ENCODE results near the gene SMIM5. TPM values are rescaled to one million over a fixed set of nuclear protein-coding genes. Genes with fewer than 3 reads are reported as not detected.
A peak's percentile ranks its signal among the peaks of the same experiment; 100 is the strongest.

Gene SMIM5
- total RNA-seq, 2 experiments from 2014 or later = 0.14 to 0.16 TPM

GRCh38 chr17:75614556-75615270, 18.5 kb upstream of the SMIM5 start:
- no peaks in the 10 kb centered on the region for H3K4me1 Mint-ChIP-seq
- H3K36me3 Mint-ChIP-seq = no peaks in the 10 kb centered on the region
- H3K27me3 Mint-ChIP-seq = no peaks in the 10 kb centered on the region
- H3K9me3 Mint-ChIP-seq = no peaks in the 10 kb centered on the region
- H3K27ac Mint-ChIP-seq = no peak overlapping the region
- H3K4me3 Mint-ChIP-seq = no peak overlapping the region
- no peak for DNase-seq

GRCh38 chr17:75615301-75615700, 17.9 kb upstream of the SMIM5 start:
- no peak overlapping the region for H3K27ac Mint-ChIP-seq
- no peak overlapping the region for H3K4me3 Mint-ChIP-seq
- DNase-seq = no peak
- no peaks in the 10 kb centered on the region for H3K4me1 Mint-ChIP-seq
- H3K9me3 Mint-ChIP-seq = no peaks in the 10 kb centered on the region
- no peaks in the 10 kb centered on the region for H3K36me3 Mint-ChIP-seq
- no peaks in the 10 kb centered on the region for H3K27me3 Mint-ChIP-seq

GRCh38 chr17:75616521-75617122, 16.6 kb upstream of the SMIM5 start:
- Mint-ChIP-seq H3K4me3 (no peak overlapping the region), H3K4me1 (no peaks in the 10 kb centered on the region), H3K9me3 (no peaks in the 10 kb centered on the region), H3K27ac (no peak overlapping the region), H3K27me3 (no peaks in the 10 kb centered on the region), H3K36me3 (no peaks in the 10 kb centered on the region)
- no peak for DNase-seq

- Mint-ChIP-seq H3K4me3 (no peak overlapping the region), H3K4me1 (no peaks in the 10 kb centered on the region), H3K27me3 (no peaks in the 10 kb centered on the region), H3K27ac (no peak overlapping the region), H3K36me3 (no peaks in the 10 kb centered on the region), H3K9me3 (no peaks in the 10 kb centered on the region)
- no peak for DNase-seq
These were observed 16.0 kb upstream of the SMIM5 start for GRCh38 chr17:75617218-75617617.

GRCh38 chr17:75617675-75618074, 15.6 kb upstream of the SMIM5 start:
- H3K4me1 Mint-ChIP-seq = no peaks in the 10 kb centered on the region
- no peak overlapping the region for H3K27ac Mint-ChIP-seq
- H3K9me3 Mint-ChIP-seq = no peaks in the 10 kb centered on the region
- DNase-seq = no peak
- H3K36me3 Mint-ChIP-seq = no peaks in the 10 kb centered on the region
- H3K4me3 Mint-ChIP-seq = no peak overlapping the region
- H3K27me3 Mint-ChIP-seq = no peaks in the 10 kb centered on the region

- peak; percentile 24 for DNase-seq
- Mint-ChIP-seq H3K36me3 (no peaks in the 10 kb centered on the region), H3K27me3 (no peaks in the 10 kb centered on the region), H3K27ac (no peak overlapping the region), H3K4me3 (no peak overlapping the region), H3K4me1 (no peaks in the 10 kb centered on the region), H3K9me3 (no peaks in the 10 kb centered on the region)
These were observed 13.5 kb upstream of the SMIM5 start for GRCh38 chr17:75619506-75620431.

- H3K27me3 Mint-ChIP-seq = no peaks in the 10 kb centered on the region
- no peaks in the 10 kb centered on the region for H3K36me3 Mint-ChIP-seq
- H3K9me3 Mint-ChIP-seq = no peaks in the 10 kb centered on the region
- no peak for DNase-seq
- H3K27ac Mint-ChIP-seq = no peak overlapping the region
- H3K4me1 Mint-ChIP-seq = no peaks in the 10 kb centered on the region
- no peak overlapping the region for H3K4me3 Mint-ChIP-seq
These were observed 11.7 kb upstream of the SMIM5 start for GRCh38 chr17:75621489-75621888.

GRCh38 chr17:75622076-75622475, 11.2 kb upstream of the SMIM5 start:
- Mint-ChIP-seq H3K4me1 (no peaks in the 10 kb centered on the region), H3K36me3 (no peaks in the 10 kb centered on the region), H3K27ac (no peak overlapping the region), H3K4me3 (no peak overlapping the region), H3K9me3 (no peaks in the 10 kb centered on the region), H3K27me3 (no peaks in the 10 kb centered on the region)
- no peak for DNase-seq

GRCh38 chr17:75622771-75623273, 10.4 kb upstream of the SMIM5 start:
- H3K4me1 Mint-ChIP-seq = no peaks in the 10 kb centered on the region
- DNase-seq = no peak
- no peak overlapping the region for H3K4me3 Mint-ChIP-seq
- H3K36me3 Mint-ChIP-seq = no peaks in the 10 kb centered on the region
- H3K27ac Mint-ChIP-seq = no peak overlapping the region
- H3K9me3 Mint-ChIP-seq = no peaks in the 10 kb centered on the region
- no peaks in the 10 kb centered on the region for H3K27me3 Mint-ChIP-seq

- DNase-seq = no peak
- H3K27ac Mint-ChIP-seq = no peak overlapping the region
- H3K36me3 Mint-ChIP-seq = no peaks in the 10 kb centered on the region
- no peaks in the 10 kb centered on the region for H3K27me3 Mint-ChIP-seq
- H3K4me1 Mint-ChIP-seq = no peaks in the 10 kb centered on the region
- no peak overlapping the region for H3K4me3 Mint-ChIP-seq
- no peaks in the 10 kb centered on the region for H3K9me3 Mint-ChIP-seq
These were observed 9.8 kb upstream of the SMIM5 start for GRCh38 chr17:75623386-75623785.

GRCh38 chr17:75624021-75624420, 9.2 kb upstream of the SMIM5 start:
- no peaks in the 10 kb centered on the region for H3K9me3 Mint-ChIP-seq
- H3K27ac Mint-ChIP-seq = no peak overlapping the region
- H3K36me3 Mint-ChIP-seq = no peaks in the 10 kb centered on the region
- no peak overlapping the region for H3K4me3 Mint-ChIP-seq
- H3K4me1 Mint-ChIP-seq = no peaks in the 10 kb centered on the region
- H3K27me3 Mint-ChIP-seq = no peaks in the 10 kb centered on the region
- no peak for DNase-seq

- Mint-ChIP-seq H3K9me3 (no peaks in the 10 kb centered on the region), H3K27ac (no peak overlapping the region), H3K27me3 (no peaks in the 10 kb centered on the region), H3K36me3 (no peaks in the 10 kb centered on the region), H3K4me1 (no peaks in the 10 kb centered on the region), H3K4me3 (no peak overlapping the region)
- DNase-seq = no peak
These were observed 8.4 kb upstream of the SMIM5 start for GRCh38 chr17:75624714-75625345.

- H3K9me3 Mint-ChIP-seq = no peaks in the 10 kb centered on the region
- H3K36me3 Mint-ChIP-seq = no peaks in the 10 kb centered on the region
- no peak overlapping the region for H3K27ac Mint-ChIP-seq
- H3K4me1 Mint-ChIP-seq = no peaks in the 10 kb centered on the region
- H3K4me3 Mint-ChIP-seq = no peak overlapping the region
- DNase-seq = peak; percentile 36
- H3K27me3 Mint-ChIP-seq = no peaks in the 10 kb centered on the region
These were observed 7.3 kb upstream of the SMIM5 start for GRCh38 chr17:75625813-75626486.

GRCh38 chr17:75626496-75627038, 6.7 kb upstream of the SMIM5 start:
- H3K36me3 Mint-ChIP-seq = no peaks in the 10 kb centered on the region
- H3K4me3 Mint-ChIP-seq = no peak overlapping the region
- H3K27me3 Mint-ChIP-seq = no peaks in the 10 kb centered on the region
- no peak for DNase-seq
- H3K27ac Mint-ChIP-seq = no peak overlapping the region
- no peaks in the 10 kb centered on the region for H3K9me3 Mint-ChIP-seq
- no peaks in the 10 kb centered on the region for H3K4me1 Mint-ChIP-seq
